HG03103 (cell line): ENCODE data around the gene ACSL5.

ENCODE experiments used
- ATAC-seq: cut with Tn5 transposase; IDR thresholded peaks from one replicate; pipeline ENCODE4 v1.9.1; 2021; ENCODE audit warnings: low read depth; ENCODE audit not compliant: unreplicated experiment

ACSL5 gene

GRCh38 chr10:112373912-112374338 lies at the start of gene ACSL5:
Gene ACSL5, plus strand, starts transcription at chr10:112374116. Its CDS starts 20,831 bp downstream, at chr10:112394947.
- no peak for ATAC-seq

DNA sequence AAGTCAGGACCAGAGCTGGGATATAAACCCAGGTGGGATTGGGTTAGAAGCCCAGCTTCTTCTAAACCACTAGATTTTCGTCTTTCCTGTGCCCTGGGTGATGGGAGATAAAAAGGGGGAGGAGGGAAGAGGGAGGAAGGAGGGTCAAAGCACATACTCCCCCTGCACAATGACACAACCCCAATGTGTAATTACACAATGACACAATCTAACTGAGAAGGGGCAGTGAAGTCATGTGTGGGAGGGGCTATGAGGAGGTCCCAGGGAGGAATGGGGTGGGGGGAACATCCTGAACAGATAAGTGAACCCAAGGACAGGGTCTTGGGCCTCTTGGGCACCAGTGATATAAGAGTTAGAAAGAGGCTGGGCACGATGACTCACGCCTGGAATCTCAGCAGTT lies 46.2 kb upstream of the ACSL5 start:
- no peak for ATAC-seq

- no peak for ATAC-seq
Measured at GRCh38 chr10:112330162-112330561, 43.8 kb upstream of the ACSL5 start.

DNA sequence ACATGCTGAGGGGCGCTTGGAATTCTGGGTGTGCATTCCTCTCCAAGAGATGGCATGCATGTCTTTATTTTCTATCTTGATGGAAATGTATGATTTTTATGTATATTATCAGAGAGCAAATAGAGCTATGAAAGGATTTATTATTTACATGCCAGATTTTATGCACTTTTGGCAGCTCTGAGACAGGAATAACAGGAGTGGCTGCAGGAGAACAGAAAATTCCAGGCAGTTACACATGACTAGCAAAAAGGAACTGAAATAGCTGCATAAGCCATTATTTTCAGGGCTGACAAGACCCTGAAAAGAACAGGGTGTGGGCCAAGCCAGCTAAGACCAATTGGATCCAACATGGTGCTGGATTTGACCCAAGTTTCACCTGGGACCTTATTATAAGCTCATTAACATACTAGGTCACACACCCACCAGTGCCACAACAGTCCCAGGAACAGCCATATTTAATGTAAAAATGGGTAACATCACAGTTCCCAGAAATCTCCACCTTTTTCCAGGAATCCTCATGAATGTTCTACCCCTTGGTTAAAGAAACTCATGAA lies 43.2 kb upstream of the ACSL5 start:
- ATAC-seq = no peak

DNA sequence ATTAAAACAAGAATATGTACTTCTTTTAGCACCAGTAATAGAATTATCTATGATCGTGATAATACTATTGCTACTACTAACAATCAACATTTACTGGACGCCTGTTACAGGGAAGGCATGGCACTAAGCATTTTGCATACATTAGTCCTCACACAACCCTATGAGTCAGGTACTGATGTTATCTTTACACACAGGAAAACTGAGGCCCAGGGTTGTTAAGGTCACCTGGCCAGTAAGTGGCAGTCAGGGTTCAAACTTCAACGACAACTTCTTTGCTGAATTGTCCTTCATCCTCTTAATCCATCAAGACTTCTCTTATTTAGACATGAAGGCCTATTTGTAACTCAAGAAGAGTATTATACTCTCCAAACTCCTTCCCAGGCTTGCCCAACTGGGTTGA lies 41.9 kb upstream of the ACSL5 start:
- no peak for ATAC-seq

GRCh38 chr10:112332509-112333228 lies 41.2 kb upstream of the ACSL5 start:
- no peak for ATAC-seq

DNA sequence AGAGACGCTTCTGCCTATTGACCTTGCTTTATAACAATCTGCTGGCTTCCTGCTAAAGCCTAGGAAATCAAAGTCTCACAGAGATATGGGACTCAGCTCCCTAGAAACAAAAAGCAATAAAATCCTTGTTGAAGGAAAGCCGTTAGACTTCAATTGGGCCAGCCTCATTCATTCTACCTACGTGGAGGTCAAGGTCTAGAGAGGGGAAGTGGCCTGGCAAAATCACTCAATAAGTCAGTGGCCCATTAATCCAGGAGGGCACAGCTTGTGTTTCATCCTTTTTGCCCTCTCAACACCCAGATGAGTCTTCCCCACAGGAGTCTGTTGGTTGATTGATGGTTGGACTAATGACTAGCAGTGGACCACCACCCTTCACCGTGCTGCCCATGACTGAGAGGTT lies 40.5 kb upstream of the ACSL5 start:
- ATAC-seq = no peak

DNA sequence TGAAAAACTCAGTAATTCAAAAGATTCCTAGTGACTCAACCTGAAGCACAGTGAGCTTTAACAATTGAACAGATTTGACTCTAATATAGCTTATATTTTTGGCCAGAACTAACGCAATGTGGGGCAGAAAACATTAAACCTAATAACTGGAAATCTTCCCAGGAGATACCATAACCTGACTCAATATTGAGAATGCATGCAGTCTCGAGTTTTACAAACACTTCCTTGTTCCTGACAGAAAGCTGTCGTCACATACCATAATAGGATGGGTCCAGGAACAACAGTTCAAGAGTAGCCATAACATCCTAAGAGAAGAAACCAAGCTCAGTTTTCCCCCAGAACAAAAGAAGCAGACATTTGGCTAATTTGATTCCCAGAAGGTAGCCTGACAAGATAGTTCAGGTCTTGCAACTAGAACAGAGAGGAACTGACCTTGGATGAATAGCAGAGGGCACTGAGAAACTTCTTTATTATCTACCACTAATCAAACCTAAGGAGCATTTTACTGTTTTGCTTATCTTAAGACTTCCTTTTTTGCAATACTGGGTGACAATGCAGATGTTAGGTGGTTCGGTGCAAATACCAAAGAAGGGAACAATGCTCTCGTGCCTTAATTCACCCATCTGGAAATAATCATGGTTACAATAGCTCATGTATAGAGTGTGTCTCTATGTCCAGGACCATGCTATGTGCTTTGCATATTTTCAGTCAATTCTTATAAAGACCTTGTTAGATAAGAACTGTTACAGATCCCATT lies 38.6 kb upstream of the ACSL5 start:
- ATAC-seq = no peak

GRCh38 chr10:112335868-112336265 lies 38.0 kb upstream of the ACSL5 start:
- ATAC-seq = no peak

DNA sequence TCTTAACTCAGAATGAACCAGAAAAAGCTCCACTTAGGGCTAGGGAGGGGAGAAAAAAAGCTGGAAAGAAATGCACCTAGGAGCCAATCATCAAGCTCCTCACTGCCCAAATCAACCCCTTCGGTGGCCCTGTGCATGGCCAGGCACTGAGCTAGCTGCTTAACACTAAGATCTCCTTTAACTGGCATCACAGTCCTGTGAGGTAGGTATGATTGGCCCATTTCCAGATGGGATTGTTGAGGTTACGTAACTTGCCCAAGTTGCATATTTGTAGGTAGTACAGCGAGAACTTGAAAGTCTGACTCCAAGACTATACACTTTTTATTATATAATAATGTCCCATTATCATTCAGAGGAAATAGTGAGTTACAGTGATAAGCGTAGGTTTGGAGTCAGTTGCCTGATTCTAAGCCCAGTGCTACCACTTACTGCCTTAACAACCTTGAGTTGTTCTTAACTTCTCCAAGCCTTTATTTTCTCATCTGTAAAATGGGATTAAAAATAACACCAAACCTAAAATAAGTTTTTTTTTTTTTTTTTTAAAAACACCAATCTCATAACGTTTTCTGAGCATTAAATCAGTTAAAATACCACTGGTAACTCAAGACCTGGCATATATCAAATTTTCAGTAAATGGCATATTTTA lies 37.2 kb upstream of the ACSL5 start:
- ATAC-seq = no peak

- ATAC-seq = no peak
Measured at GRCh38 chr10:112338957-112339356, 35.0 kb upstream of the ACSL5 start.

DNA sequence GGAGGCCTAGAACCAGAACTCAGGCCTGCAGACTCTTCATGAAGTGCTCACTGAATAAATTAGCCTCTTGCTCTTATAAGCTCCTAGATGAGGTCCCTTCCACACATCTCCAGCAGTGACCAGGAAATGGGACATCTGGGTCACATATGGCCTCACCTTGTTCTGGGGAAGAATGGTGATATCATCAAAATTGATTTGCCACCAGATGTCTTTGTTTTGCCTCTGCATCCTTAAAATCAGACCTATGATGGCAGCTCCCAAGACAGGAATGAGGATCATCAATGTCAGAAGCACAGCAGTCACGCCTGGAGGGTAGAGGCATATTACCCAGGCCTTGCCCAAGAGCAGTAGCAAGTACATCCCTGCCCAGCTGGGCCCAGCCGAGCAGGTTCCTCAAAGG lies 33.3 kb upstream of the ACSL5 start:
- no peak for ATAC-seq

GRCh38 chr10:112343056-112343806 lies 30.7 kb upstream of the ACSL5 start:
- no peak for ATAC-seq

DNA sequence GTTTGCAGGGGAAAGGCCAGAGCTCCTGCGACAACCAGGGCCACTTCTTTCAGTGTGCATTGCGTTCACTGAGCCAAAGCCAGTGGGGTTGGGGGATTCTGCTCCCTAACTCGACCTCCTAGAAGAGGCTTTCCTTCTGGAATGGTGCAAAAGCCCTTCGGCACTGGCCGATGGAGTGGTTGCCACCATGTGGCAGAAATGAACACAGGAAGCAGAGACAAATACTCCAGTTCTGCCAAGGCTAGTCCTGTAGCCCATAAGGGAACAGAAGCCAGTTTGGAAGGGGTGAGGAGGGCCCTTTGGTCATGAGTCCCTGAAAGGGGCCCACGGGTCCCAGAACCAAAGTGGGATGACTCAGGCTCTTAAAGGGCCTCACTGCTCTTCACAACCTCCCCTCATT lies 29.7 kb upstream of the ACSL5 start:
- no peak for ATAC-seq

DNA sequence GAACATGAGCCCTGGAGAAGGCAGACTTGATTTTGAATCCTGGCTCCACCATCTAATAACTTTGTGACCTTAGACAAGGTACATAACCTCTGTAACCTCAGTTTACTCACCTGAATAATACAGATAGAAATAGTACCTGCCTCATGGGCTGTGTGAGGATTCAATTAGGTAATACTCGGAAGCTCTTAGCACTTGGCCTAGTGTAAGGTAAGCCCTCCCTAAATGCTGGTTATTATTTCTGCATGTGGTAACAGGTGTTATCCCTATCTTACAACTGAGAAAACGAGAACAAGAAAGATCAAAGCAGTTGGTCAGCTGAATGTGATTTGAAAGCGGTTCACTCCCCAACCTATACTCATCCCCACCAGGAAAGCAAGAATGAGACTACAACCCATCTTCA lies 28.7 kb upstream of the ACSL5 start:
- no peak for ATAC-seq

DNA sequence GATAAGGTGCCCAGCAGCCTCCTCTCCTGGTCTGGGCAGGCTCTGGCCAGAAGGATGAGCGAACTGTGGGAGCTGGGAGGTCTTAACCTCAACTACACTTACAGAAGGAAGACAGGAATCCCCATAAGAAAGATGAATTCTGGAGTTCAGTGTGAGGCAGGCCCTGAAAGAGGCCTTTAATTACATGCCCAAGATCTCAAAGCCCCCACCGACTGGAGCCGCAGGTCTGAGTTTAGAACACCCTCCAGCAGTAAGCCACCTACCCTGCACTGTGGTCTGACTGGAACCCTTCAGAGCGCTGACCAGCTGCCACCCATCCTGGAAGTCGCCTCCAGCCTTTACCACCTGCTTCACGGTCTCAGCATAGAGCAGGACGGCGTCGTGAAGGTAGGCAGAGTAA lies 28.2 kb upstream of the ACSL5 start:
- no peak for ATAC-seq

DNA sequence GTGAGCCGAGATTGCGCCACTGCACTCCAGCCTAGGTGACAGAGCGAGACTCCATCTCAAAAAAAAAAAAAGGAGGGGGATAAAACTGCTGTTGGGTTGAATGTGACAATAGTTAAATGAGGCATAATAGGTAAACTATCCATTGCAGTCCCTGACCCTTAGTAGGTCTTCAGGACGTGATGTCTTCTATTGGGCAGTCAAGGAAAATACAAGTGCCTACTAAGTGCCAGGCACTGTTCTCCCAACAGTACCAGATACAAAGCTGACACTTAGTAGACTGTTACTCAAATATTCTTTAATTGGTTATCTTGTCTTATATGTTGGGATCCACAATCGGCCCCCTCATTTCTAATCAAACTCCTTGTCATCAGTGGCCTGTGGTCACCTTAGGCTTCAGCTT lies 27.1 kb upstream of the ACSL5 start:
- no peak for ATAC-seq

- ATAC-seq = no peak
Measured at GRCh38 chr10:112347709-112348671, 25.9 kb upstream of the ACSL5 start.

DNA sequence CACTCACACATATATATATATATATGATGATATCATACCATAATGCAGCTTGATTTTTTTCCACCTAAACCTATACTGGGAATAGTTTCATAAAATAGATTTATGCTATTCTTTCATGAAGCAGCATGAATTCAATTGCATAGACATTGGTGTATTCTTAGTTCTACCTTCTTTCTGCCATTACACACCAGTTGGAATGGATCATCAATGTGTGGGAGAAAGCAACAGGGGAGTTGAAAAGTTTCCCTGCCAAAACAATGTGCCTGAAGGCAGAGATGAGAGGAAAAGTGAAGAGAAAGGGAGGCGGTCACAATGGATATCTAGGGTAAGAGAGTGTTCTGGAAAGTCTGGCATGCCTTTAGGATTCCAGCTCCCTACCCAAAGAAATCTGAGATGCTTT lies 25.2 kb upstream of the ACSL5 start:
- ATAC-seq = no peak
